ENCODE measurements around the gene KSR1. TPM values are rescaled to one million over a fixed set of nuclear protein-coding genes. Genes with fewer than 3 reads are reported as not detected.

KSR1 gene
- total and polyA plus RNA-seq, 9 of the 15 experiments (the other 6 are each of a cell fraction or from before 2014, with no cell fraction given): 1.4 to 51.7 (median 18.4) TPM

GRCh38 chr17:27647765-27648164 is 191.5 kb downstream of the KSR1 start (continued):
- TF ChIP-seq SMAD1 (IDR thresholded peaks at IDR 0.05; ENCODE audit: low read depth, low read length, partially characterized antibody) (no peak), MGA (IDR thresholded peaks at IDR 0.05) (peak; percentile 47; the same call in 1 of the 2 replicates), ZNF184 (CRISPR knock-in tag; IDR thresholded peaks at IDR 0.05) (no peak), IFI16 (CRISPR knock-in tag; IDR thresholded peaks at IDR 0.05) (no peak), HNRNPH1 (optimal IDR thresholded peaks at IDR 0.05; ENCODE audit: low read depth, low read length) (no peak), BRCA1 (IDR thresholded peaks at IDR 0.05) (no peak), BRCA1 (CRISPR knock-in tag; IDR thresholded peaks at IDR 0.05) (no peak), ZNF140 (CRISPR knock-in tag; IDR thresholded peaks at IDR 0.05) (no peak), JUND (IDR thresholded peaks at IDR 0.05; ENCODE audit: borderline replicate concordance, low read depth, low read length) (no peak), JUND (tag; IDR thresholded peaks at IDR 0.05; ENCODE audit: borderline replicate concordance, low read depth, low read length) (no peak; the same call in 2 of the 3 replicates), CBX3 (IDR thresholded peaks at IDR 0.05; ENCODE audit: borderline replicate concordance in 1 of 2, low read length in 2 of 2) (no peak), HNRNPK (IDR thresholded peaks at IDR 0.05; ENCODE audit: low read depth, low read length, poor library complexity, severe bottlenecking) (no peak), PHF20 (IDR thresholded peaks at IDR 0.05; ENCODE audit: partially characterized antibody) (no peak), EP400 (IDR thresholded peaks at IDR 0.05) (0 out of 2 replicates have a peak, but pooled peaks have one; percentile 41), HDAC1 (IDR thresholded peaks at IDR 0.05) (peak in 1 of 2 experiments; percentile 45; a peak in 2 of 4 replicates), DPF2 (IDR thresholded peaks at IDR 0.05) (peak; percentile 42; the same call in 1 of the 2 replicates), ZBTB2 (IDR thresholded peaks at IDR 0.05) (peak; percentile 23; the same call in 1 of the 2 replicates), RCOR1 (IDR thresholded peaks at IDR 0.05; ENCODE audit: borderline replicate concordance in 1 of 2, low read depth in 2 of 2, low read length in 2 of 2) (0 out of 4 replicates have a peak, but pooled peaks of 1 of the 2 experiments have one; percentile 21)
